HG03064 (cell line): Measurements from ENCODE around the gene POLR3K.
"Not testable (repeated sequence)": the region's sequence is repeated elsewhere in the genome, so short reads cannot be mapped to it uniquely, and the experiment has no call there.

ENCODE experiments used
- ATAC-seq: cut with Tn5 transposase; IDR thresholded peaks from one replicate; pipeline ENCODE4 v1.9.1; 2021; ENCODE audit warnings: low read depth; ENCODE audit not compliant: unreplicated experiment

POLR3K gene

GRCh38 chr16:24151-24550 is 29.3 kb downstream of the POLR3K start:
- not testable (repeated sequence) for ATAC-seq

- not testable (repeated sequence) for ATAC-seq
These were observed 32.5 kb downstream of the POLR3K start for GRCh38 chr16:20886-21285.

- not testable (repeated sequence) for ATAC-seq
These were observed 36.2 kb downstream of the POLR3K start for GRCh38 chr16:17062-17765.

- ATAC-seq: not testable (repeated sequence)
These were observed 42.6 kb downstream of the POLR3K start for GRCh38 chr16:10772-11171.

GRCh38 chr16:9903-10665 is 43.3 kb downstream of the POLR3K start:
- no peak for ATAC-seq
